Hair follicular keratinocyte (primary cell): Measurements from ENCODE around the gene CADPS2. TPM values are rescaled to one million over a fixed set of nuclear protein-coding genes. Genes with fewer than 3 reads are reported as not detected.

Experiments
- total RNA-seq: library from RNA; depleted of rRNA; stranded (reverse); fragments of >200 nt; gene quantifications from 2 replicates; pipeline ENCODE4 v1.2.3, GENCODE V29; 2015

Gene CADPS2
- 1.1 and 3.4 TPM in 2 replicates for total RNA-seq

DNA sequence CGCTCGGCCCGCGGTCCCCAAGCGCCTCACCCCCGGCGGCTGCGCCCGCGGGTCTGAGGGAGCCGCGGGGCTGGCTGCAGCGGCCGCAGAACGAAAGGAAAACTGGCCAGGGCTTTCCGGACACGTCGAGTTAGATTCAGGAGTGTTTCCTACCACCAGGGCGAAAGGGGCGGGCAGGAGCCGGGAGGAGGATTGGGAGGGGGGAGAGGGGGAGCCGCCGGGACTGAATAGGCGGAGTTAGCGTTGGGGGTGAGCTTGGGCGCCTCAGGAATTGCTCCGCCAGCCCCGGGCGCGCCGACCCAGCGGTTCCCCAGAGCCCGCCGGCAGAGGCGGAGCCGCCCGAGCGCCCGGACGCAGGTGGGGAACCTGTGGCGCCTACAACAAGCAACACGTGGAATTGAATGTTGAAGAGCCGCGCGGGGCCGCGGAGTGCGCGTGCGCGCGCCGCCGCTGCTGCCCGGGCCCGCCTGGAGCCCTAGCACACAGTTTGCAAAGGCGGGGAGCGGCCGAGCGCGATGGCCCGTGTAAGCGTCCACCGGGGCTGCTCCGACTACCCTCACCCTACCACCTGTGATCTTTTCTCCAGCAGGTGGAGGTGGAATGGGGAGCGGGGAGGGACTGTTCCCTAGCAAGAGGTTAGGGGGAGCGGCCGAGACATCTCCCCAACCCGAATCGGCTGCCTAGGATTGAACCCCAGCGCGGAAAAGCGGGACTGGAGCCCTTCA, at the start of gene CADPS2:
Gene CADPS2, minus strand, starts transcription at position 104 of the 725 bp plus-strand sequence. CDS start 123 bp downstream, outside the sequence.

DNA sequence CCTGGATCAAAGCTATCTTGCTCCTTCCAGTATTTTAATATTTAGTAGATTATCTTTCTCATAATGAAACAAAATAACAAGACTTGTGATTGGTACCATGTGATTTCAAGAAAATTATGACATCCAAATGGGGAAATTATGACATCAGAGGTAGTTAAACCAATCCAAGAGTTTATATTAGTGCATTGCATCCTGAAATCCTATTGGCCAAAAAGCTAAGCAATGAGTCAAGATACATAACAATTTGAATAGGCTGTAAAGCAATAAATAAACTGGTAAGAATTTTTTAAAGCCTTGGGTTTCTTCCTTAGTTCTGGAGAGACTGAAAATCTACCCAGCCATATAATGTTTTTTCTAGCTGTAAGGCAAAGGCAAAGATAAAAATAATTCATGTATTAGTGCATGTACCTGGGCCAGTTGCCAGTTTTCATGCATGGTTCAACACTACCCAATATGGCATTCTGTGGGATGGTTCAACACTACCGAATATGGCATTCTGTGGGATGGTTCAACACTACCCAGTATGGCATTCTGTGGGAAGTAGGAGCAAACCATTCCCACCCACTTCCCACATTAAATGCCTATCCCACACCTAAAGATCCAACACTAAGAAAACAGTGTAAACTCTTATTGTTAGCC, 183.3 kb downstream of the CADPS2 start, which contains the start of gene RNF148:
Gene RNF148, minus strand, starts transcription at position 51 of the 639 bp plus-strand sequence. CDS start 172 bp downstream, outside the sequence.

DNA sequence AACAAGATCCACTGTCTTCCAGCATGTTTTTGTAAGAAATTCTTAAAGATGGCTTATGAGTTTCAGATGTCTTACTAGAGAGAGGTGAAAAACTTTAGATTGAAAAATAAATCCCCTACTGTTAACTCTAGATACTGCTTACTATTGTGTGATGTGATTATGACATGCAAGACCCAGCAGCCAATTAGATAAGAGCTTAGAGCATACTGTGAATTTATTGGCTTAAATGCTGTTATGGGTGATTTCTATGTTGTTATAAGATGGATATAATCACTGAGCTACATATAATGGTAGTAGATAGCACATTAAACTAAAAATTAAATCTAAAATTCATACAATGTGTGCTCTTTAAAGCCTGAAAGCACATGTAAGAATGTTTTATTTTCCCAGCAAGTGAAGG, 187.2 kb downstream of the CADPS2 start, which contains the start of gene RNF133:
Gene RNF133, minus strand, starts transcription at position 101 of the 400 bp plus-strand sequence. CDS start 199 bp downstream, outside the sequence.

DNA sequence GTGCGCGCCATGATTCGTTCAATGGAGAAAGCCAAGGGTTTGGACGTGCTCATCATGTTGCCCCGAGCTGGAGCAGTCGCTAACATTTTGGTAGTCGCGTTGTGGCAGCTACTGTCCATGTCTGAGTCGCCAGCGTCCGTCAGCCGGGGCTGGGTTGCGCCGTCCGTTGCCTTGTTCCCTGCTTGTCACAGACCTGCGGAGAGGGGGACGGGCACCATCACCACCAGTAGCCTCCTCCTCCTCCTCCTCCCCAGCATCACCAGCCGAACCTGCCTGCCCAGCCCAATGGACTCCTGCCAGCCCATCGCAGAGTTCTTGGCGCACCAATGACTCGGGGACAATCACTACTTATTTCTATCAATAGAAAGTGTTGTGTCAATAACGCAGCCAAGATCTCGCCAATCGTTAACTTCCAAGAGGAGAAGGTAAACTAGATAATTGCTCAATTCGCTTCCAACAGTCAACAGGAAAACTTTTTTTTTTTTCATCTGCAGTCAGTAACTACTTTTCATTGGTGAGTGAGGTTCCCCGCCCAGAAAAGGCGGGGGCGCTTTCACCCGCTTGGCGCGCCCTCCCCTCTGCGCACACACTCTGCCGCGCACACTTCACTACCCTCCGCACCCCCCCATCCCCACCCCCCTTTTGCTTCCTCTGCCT, 581.8 kb downstream of the CADPS2 start, which contains the start of gene FEZF1:
Gene FEZF1, minus strand, starts transcription at position 432 of the 657 bp plus-strand sequence. Its CDS starts 313 bp downstream, at position 119.

Other genes starting within 250 kb of the CADPS2 start
- gene RNF133, start 187.3 kb downstream of the CADPS2 start, total RNA-seq = not detected in 2 replicates
- gene RNF148, start 183.5 kb downstream of the CADPS2 start, total RNA-seq = not detected in 2 replicates
- not detected in 2 replicates for gene TAS2R16, start 109.2 kb upstream of the CADPS2 start, total RNA-seq